ENCODE data around the gene ZNF511. TPM values are rescaled to one million over a fixed set of nuclear protein-coding genes. Genes with fewer than 3 reads are reported as not detected.

ZNF511 gene
- polyA plus RNA-seq, 1 experiment, result 32.9 TPM

DNA sequence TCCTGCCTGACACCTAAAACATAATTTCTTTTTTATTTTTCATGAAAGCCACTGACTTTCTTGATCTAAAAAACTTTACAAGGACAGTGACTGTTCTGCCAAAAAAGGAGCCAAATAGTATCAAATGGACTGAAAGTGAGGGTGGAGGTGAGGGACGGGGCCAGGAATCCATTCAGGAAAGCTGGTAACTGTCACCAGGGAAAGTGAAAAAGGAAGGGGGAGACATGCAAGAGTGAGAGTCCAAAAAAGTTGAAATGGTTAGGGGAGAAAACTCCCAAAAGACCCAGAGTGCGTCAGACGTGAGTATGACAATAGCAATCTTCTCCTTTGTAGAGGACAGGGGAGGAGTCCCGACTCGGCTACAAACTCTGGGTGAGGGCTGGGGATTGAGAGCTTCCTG, 35.5 kb downstream of the ZNF511 start:
- CTCF ChIA-PET, result interaction anchor here (1.2 kb wide), 1 partner anchor 15 kb away, joined by 7 read pairs; no protein-coding TSS in a partner anchor
- TF ChIP-seq CTCF (IDR thresholded peaks at IDR 0.05; ENCODE audit: insufficient read depth, low read depth, low read length), result no peak

GRCh38 chr10:133346413-133346812, 37.7 kb downstream of the ZNF511 start:
- no peak overlapping the region for H3K4me3 ChIP-seq (ENCODE audit: low read depth, low read length)
- H3K36me3 ChIP-seq (ENCODE audit: control insufficient read depth, insufficient read depth, low read length), result no peaks in the 10 kb centered on the region
- ChIA-PET POLR2A (no interaction called here), CTCF (interaction anchor here (1.2 kb wide), 1 partner anchor 39 kb away, joined by 3 read pairs; no protein-coding TSS in a partner anchor)
- no peak for TF ChIP-seq CTCF (IDR thresholded peaks at IDR 0.05; ENCODE audit: insufficient read depth, low read depth, low read length)
- peaks cover 3% of the 10 kb centered on the region; the same call in 1 of the 2 replicates for H3K27me3 ChIP-seq (ENCODE audit: control insufficient read depth, insufficient read depth, low read length)
- DNase-seq (ENCODE audit: low read depth), result no peak

More for the DNA sequence above, 35.5 kb downstream of the ZNF511 start:
- DNase-seq (ENCODE audit: low read depth), result no peak
- no peak overlapping the region for H3K4me3 ChIP-seq (ENCODE audit: low read depth, low read length)
- H3K36me3 ChIP-seq (ENCODE audit: control insufficient read depth, insufficient read depth, low read length), result no peaks in the 10 kb centered on the region
- peaks cover 3% of the 10 kb centered on the region; the same call in 1 of the 2 replicates for H3K27me3 ChIP-seq (ENCODE audit: control insufficient read depth, insufficient read depth, low read length)
- POLR2A ChIA-PET, result no interaction called here

GRCh38 chr10:133347710-133348517, 39.2 kb downstream of the ZNF511 start:
- no peaks in the 10 kb centered on the region; the same call in 1 of the 2 replicates for H3K36me3 ChIP-seq (ENCODE audit: control insufficient read depth, insufficient read depth, low read length)
- no peak for DNase-seq (ENCODE audit: low read depth)
- H3K27me3 ChIP-seq (ENCODE audit: control insufficient read depth, insufficient read depth, low read length), result peaks cover 1% of the 10 kb centered on the region; the same call in 1 of the 2 replicates
- no peak for TF ChIP-seq CTCF (IDR thresholded peaks at IDR 0.05; ENCODE audit: insufficient read depth, low read depth, low read length)
- POLR2A ChIA-PET, result no interaction called here
- CTCF ChIA-PET, result interaction anchor here (1.0 to 1.2 kb wide), 4 partner anchors 18 to 41 kb away, joined by 3 to 7 read pairs (median 3); no protein-coding TSS in a partner anchor
- H3K4me3 ChIP-seq (ENCODE audit: low read depth, low read length), result no peak overlapping the region

- no peaks in the 10 kb centered on the region; the same call in 1 of the 2 replicates for H3K36me3 ChIP-seq (ENCODE audit: control insufficient read depth, insufficient read depth, low read length)
- DNase-seq (ENCODE audit: low read depth), result no peak
- peaks cover 1% of the 10 kb centered on the region; the same call in 1 of the 2 replicates for H3K27me3 ChIP-seq (ENCODE audit: control insufficient read depth, insufficient read depth, low read length)
- TF ChIP-seq CTCF (IDR thresholded peaks at IDR 0.05; ENCODE audit: insufficient read depth, low read depth, low read length), result no peak
- ChIA-PET CTCF (no interaction called here), POLR2A (no interaction called here)
- no peak overlapping the region for H3K4me3 ChIP-seq (ENCODE audit: low read depth, low read length)
Measured at GRCh38 chr10:133349160-133349568, 40.5 kb downstream of the ZNF511 start.

DNA sequence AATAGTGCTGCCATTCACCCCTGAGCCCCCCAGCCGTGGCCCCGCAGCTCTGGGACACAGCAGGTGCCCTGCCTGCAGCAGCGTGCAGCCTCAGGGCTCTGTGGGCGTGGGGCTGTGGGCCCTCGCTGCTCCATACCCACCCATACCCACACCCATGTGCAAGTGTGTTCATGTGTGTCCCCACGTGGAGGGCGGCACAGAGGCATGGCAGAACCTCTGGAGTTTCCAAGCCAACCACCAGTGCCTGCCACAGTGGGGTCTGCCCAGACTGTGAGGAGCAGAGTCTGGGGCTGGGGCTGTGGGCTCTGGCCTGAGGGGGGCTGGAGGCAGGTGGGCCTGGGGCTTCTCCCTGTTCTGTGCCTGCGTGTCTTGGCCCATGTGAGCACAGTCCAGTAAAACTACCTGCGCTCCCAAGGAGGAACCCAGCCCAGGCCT, 40.9 kb downstream of the ZNF511 start:
- DNase-seq (ENCODE audit: low read depth), result no peak
- Histone ChIP-seq H3K4me3 (ENCODE audit: low read depth, low read length) (no peak overlapping the region), H3K27me3 (ENCODE audit: control insufficient read depth, insufficient read depth, low read length) (no peaks in the 10 kb centered on the region), H3K36me3 (ENCODE audit: control insufficient read depth, insufficient read depth, low read length) (peaks cover under 1% of the 10 kb centered on the region; the same call in 1 of the 2 replicates)
- no peak for TF ChIP-seq CTCF (IDR thresholded peaks at IDR 0.05; ENCODE audit: insufficient read depth, low read depth, low read length)
- POLR2A ChIA-PET, result no interaction called here
- CTCF ChIA-PET, result no interaction called here

Data from BJ (cell line).